Activated T-helper 2 cell treated with anti-CD3 and anti-CD28 coated beads, Interferon-gamma antibody, Interleukin-2, Interleukin-4, amounts not matched to agents 10 μg/mL and 5 μg/mL and 100 μg/mL, durations not matched to agents 14 hours and 24 hours and 36 hours (primary cell): ENCODE results near the gene SPSB1. TPM values are rescaled to one million over a fixed set of nuclear protein-coding genes. Genes with fewer than 3 reads are reported as not detected.
"Not testable (repeated sequence)": the region's sequence is repeated elsewhere in the genome, so short reads cannot be mapped to it uniquely, and the experiment has no call there.

Experiments used
- DNase-seq: peaks from one replicate; pipeline ENCODE4 v3.0.0; 2021; ENCODE audit warnings: low spot score
- H3K27ac Mint-ChIP-seq: one replicate; pipeline ENCODE4 v1.8.0; 2021; ENCODE audit warnings: mixed read lengths
- H3K27me3 Mint-ChIP-seq: one replicate; pipeline ENCODE4 v1.8.0; 2021; ENCODE audit warnings: low read depth, mixed read lengths
- H3K36me3 Mint-ChIP-seq: one replicate; pipeline ENCODE4 v1.8.0; 2021; ENCODE audit warnings: low read depth, mixed read lengths
- H3K4me1 Mint-ChIP-seq: one replicate; pipeline ENCODE4 v1.8.0; 2021; ENCODE audit warnings: low read depth, mixed read lengths
- H3K4me3 Mint-ChIP-seq: one replicate; pipeline ENCODE4 v1.8.0; 2021; ENCODE audit warnings: low read depth, mild to moderate bottlenecking, moderate library complexity, mixed read lengths
- H3K9me3 Mint-ChIP-seq: one replicate; pipeline ENCODE4 v1.8.0; 2021; ENCODE audit warnings: mixed read lengths
- intact Hi-C: fragments of 100-400 bp; cut with micrococcal nuclease; formaldehyde crosslinking; loops from one replicate; pipeline ENCODE4 v1.15.1; 2023
- total RNA-seq: library from RNA; stranded (reverse); gene quantifications from 2 replicates; pipeline ENCODE4 v1.2.3, GENCODE V29; 2022

Gene SPSB1
- total RNA-seq, 1 donor from 2014 or later = 7.5 TPM

DNA sequence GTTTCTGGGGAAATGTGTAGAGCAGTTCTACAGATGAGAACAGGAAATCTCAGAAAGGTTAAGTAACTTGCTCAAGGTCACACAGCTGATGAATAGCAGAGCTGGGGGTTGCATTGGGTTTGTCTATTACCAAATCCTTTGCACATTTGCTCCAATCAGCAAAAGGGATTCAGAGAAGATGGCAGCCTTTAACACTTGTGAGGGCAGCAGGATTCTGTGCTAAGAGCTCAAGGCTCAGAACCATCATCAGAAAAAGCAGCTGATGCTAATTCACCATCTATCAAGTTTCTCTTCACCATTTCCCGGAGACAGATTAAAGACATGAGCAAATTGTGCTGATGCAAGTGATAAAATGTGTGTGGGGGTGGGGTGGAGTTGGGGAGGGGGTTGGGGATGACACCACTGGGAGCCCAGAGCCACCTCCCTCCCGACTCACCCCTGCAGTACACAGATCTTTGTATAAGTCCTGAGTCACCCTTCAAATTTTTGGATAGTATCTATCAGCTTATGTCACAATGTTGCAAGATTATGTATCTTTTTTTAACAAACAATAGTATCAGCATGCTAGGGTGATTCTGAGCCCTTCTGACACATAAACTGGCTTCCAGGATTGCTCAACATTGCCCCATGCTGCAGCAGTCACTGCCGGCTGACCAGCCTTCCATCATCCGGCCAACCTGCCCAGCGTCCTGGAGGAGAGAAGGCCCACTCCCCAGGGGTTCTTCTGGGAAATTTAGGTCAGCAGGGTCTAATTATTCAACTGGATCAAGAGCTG is 2.8 kb upstream of the SPSB1 start:
- H3K27ac Mint-ChIP-seq = no peak overlapping the region
- intact Hi-C loops = loop anchor here (1.0 to 5.0 kb wide), 3 partner anchors 137 to 201 kb away; no protein-coding TSS in a partner anchor
- peaks cover 26% of the 10 kb centered on the region for H3K4me1 Mint-ChIP-seq
- H3K4me3 Mint-ChIP-seq = no peak overlapping the region
- peaks cover 38% of the 10 kb centered on the region for H3K9me3 Mint-ChIP-seq
- peaks cover 20% of the 10 kb centered on the region for H3K36me3 Mint-ChIP-seq
- DNase-seq = no peak
- H3K27me3 Mint-ChIP-seq = no peaks in the 10 kb centered on the region

- H3K4me3 Mint-ChIP-seq = peak overlapping the region; percentile 27
- intact Hi-C loops = loop anchor here (2.0 to 5.0 kb wide), 3 partner anchors 17 to 135 kb away; no protein-coding TSS in a partner anchor
Measured at GRCh38 chr1:9291914-9292360, 757 bp upstream of the SPSB1 start.

DNA sequence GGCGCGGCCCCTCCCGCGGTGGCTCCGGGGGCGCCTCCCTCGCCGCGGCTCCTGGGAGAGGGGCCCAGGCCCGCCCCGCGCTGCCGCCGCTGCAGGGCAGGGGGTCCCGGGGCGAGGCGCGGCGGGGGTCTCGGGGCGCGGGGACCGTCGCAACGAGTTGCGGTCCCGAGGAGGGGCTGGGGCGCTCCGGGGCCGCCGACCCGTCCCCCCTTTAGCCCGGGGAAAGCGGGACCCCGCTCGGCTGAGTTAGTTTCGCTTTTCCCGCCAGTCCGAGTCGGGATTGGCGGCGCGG is 493 bp downstream of the SPSB1 start:
- H3K27me3 Mint-ChIP-seq = no peaks in the 10 kb centered on the region
- H3K36me3 Mint-ChIP-seq = peaks cover 7% of the 10 kb centered on the region
- no peak for DNase-seq
- H3K4me3 Mint-ChIP-seq = no peak overlapping the region
- peaks cover 29% of the 10 kb centered on the region for H3K4me1 Mint-ChIP-seq
- intact Hi-C loops = loop anchor here (2.0 to 5.0 kb wide), 3 partner anchors 18 to 134 kb away; no protein-coding TSS in a partner anchor
- no peak overlapping the region for H3K27ac Mint-ChIP-seq
- peaks cover 8% of the 10 kb centered on the region for H3K9me3 Mint-ChIP-seq

More at GRCh38 chr1:9291914-9292360, 757 bp upstream of the SPSB1 start:
- no peaks in the 10 kb centered on the region for H3K27me3 Mint-ChIP-seq
- no peak overlapping the region for H3K27ac Mint-ChIP-seq
- no peak for DNase-seq
- peaks cover 7% of the 10 kb centered on the region for H3K36me3 Mint-ChIP-seq
- peaks cover 19% of the 10 kb centered on the region for H3K9me3 Mint-ChIP-seq
- peaks cover 29% of the 10 kb centered on the region for H3K4me1 Mint-ChIP-seq

- peaks cover 6% of the 10 kb centered on the region for H3K36me3 Mint-ChIP-seq
Measured at GRCh38 chr1:9293533-9294404, 1.1 kb downstream of the SPSB1 start.

GRCh38 chr1:9294405-9294773 is 1.7 kb downstream of the SPSB1 start:
- H3K27me3 Mint-ChIP-seq = no peaks in the 10 kb centered on the region
- H3K4me1 Mint-ChIP-seq = peaks cover 32% of the 10 kb centered on the region
- DNase-seq = no peak
- intact Hi-C loops = loop anchor here (5.0 kb wide), 1 partner anchor 133 kb away; no protein-coding TSS in a partner anchor
- peaks cover 3% of the 10 kb centered on the region for H3K36me3 Mint-ChIP-seq
- H3K9me3 Mint-ChIP-seq = no peaks in the 10 kb centered on the region
- no peak overlapping the region for H3K4me3 Mint-ChIP-seq
- H3K27ac Mint-ChIP-seq = no peak overlapping the region

More at GRCh38 chr1:9293533-9294404, 1.1 kb downstream of the SPSB1 start:
- intact Hi-C loops = loop anchor here (2.0 to 5.0 kb wide), 3 partner anchors 19 to 134 kb away; no protein-coding TSS in a partner anchor
- peak; percentile 49 for DNase-seq
- peaks cover 29% of the 10 kb centered on the region for H3K4me1 Mint-ChIP-seq
- no peak overlapping the region for H3K27ac Mint-ChIP-seq
- H3K27me3 Mint-ChIP-seq = no peaks in the 10 kb centered on the region
- H3K9me3 Mint-ChIP-seq = peaks cover 4% of the 10 kb centered on the region
- no peak overlapping the region for H3K4me3 Mint-ChIP-seq

DNA sequence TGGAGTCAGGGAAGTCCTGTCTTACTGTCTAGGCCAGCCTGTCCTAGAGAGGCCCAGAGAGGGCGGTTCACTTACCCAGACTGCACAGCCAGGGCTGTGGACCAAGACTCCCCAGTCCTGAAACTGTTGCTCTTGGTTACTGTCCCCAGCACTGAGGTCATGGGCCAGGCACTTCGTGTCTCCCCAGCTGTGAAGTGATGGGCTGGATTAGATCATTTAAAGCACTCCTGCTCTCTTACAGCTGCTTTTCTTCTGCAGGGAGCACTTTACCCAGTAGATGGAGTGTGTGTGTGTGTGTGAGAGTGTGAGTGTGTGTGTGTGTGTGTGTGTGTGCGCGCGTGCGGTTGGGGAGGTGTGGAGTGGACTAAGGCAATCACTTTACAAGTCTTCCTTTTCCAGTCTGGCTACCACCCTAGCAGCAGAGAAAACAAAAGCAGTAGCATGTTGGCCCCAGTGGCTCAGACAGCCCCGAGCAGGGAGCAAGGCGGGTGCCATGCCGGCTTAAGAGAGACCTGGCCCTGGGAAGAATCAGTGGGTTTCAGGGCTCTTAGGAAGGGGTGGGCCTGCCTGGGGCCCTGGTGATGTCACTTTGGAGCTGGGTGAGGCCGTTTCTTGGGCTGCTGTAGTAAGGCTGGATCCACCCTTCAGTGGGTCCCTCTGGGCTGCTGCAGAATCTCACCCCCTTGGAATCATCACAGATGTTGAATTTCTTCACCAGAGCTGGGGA is 2.4 kb downstream of the SPSB1 start:
- intact Hi-C loops = loop anchor here (1.0 to 5.0 kb wide), 2 partner anchors 20 to 132 kb away; no protein-coding TSS in a partner anchor
- Mint-ChIP-seq H3K4me1 (peaks cover 26% of the 10 kb centered on the region), H3K27ac (no peak overlapping the region), H3K36me3 (peaks cover 3% of the 10 kb centered on the region), H3K9me3 (no peaks in the 10 kb centered on the region), H3K27me3 (no peaks in the 10 kb centered on the region), H3K4me3 (no peak overlapping the region)
- DNase-seq = peak; percentile 39

GRCh38 chr1:9295884-9296283 is 3.2 kb downstream of the SPSB1 start:
- intact Hi-C loops = loop anchor here (1.0 kb wide), 1 partner anchor 19 kb away; no protein-coding TSS in a partner anchor
- Mint-ChIP-seq H3K27me3 (no peaks in the 10 kb centered on the region), H3K9me3 (no peaks in the 10 kb centered on the region), H3K27ac (no peak overlapping the region), H3K4me1 (peaks cover 30% of the 10 kb centered on the region), H3K4me3 (peak overlapping the region; percentile 40), H3K36me3 (peaks cover 7% of the 10 kb centered on the region)
- no peak for DNase-seq

DNA sequence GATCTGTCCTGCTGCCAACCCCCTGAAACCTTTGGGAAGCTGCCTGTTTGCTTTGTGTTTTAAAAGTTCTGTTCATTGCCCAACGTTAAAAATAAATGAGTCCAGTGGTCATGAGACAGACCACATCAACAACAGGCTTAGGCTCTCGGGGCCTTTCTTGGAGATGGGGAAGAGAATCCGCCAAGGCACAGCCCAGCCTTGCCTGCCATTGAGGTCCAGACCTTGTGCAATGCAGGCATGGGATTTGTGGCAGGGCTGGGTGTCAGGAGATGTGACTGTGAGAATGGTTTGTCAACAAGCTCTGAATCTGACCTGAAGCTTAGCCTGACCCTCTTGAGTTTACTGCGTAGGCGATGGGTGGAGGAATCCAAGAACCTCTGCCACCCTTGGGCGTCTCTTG is 4.2 kb downstream of the SPSB1 start:
- no peaks in the 10 kb centered on the region for H3K9me3 Mint-ChIP-seq
- H3K4me1 Mint-ChIP-seq = peaks cover 35% of the 10 kb centered on the region
- no peak overlapping the region for H3K27ac Mint-ChIP-seq
- intact Hi-C loops = no loop called here
- no peaks in the 10 kb centered on the region for H3K27me3 Mint-ChIP-seq
- DNase-seq = no peak
- no peak overlapping the region for H3K4me3 Mint-ChIP-seq
- peaks cover 8% of the 10 kb centered on the region for H3K36me3 Mint-ChIP-seq

- no peak overlapping the region for H3K4me3 Mint-ChIP-seq
- intact Hi-C loops = no loop called here
- no peaks in the 10 kb centered on the region for H3K27me3 Mint-ChIP-seq
- no peak overlapping the region for H3K27ac Mint-ChIP-seq
- H3K4me1 Mint-ChIP-seq = peaks cover 39% of the 10 kb centered on the region
- H3K36me3 Mint-ChIP-seq = peaks cover 8% of the 10 kb centered on the region
- H3K9me3 Mint-ChIP-seq = no peaks in the 10 kb centered on the region
- DNase-seq = no peak
Measured at GRCh38 chr1:9297831-9298230, 5.1 kb downstream of the SPSB1 start.

DNA sequence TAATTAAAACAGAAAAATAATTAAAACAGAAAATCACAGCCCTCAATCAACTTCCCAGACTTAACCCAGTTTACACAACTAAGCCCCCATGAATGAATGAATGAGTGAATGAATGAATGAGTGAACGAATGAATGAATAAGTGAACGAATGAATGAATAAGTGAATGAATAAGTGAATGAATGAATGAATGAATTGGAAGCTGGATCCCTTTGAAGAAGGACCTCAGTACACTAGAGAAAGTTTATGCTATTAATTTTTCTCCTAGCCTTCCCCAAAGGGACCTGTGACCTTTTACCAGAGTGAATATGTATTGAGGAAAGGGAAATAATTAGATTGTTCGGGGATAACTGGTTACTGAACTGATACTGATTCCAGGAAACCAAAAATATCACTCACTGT is 5.6 kb downstream of the SPSB1 start:
- no peak overlapping the region for H3K27ac Mint-ChIP-seq
- peaks cover 8% of the 10 kb centered on the region for H3K36me3 Mint-ChIP-seq
- H3K4me3 Mint-ChIP-seq = no peak overlapping the region
- no peaks in the 10 kb centered on the region for H3K27me3 Mint-ChIP-seq
- intact Hi-C loops = no loop called here
- peaks cover 42% of the 10 kb centered on the region for H3K4me1 Mint-ChIP-seq
- no peak for DNase-seq
- no peaks in the 10 kb centered on the region for H3K9me3 Mint-ChIP-seq

DNA sequence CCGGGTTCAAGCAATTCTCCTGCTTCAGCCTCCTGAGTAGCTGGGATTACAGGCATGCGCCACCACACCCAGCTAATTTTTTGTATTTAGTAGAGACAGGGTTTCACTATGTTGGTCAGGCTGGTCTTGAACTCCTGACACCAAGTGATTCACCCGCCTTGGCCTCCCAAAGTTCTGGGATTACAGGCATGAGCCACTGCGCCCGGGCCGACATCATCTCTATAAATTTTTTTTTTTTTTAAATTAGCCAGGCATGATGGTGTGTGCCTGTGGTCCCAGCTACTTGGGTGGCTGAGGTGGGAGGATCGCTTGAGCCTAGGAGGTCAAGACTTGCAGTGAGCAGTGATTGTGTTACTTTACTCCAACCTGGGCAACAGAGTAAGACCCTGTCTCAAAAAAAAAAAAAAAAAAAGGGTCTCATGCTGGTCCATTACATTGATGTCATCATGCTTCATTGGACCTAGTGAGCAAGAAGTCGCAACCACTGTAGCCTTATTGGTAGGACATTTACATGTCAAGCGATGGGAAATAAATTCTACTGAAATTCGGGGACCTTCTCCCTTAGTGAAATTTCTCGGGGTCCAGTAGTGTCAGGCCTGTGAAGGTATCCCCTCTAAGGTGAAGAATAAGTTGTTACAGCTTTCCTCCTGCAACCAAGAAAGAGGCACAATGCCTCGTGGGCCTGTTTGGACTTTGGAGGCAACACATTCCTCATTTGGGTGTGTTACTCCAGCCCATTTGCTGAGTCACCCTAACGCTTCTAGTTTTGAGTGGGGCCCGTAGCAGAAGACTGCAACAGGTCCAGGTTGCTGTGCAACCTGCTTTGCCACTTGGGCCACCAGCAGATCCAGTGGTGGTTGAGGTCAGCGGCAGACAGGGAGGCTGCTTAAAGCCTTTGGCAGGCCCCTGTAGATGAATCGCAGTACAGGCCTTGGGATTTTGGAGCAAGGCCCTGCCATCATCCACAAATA is 7.2 kb downstream of the SPSB1 start:
- peaks cover 38% of the 10 kb centered on the region for H3K4me1 Mint-ChIP-seq
- DNase-seq, H3K27me3 Mint-ChIP-seq, H3K36me3 Mint-ChIP-seq, intact Hi-C loops, H3K27ac Mint-ChIP-seq, H3K9me3 Mint-ChIP-seq, H3K4me3 Mint-ChIP-seq: not testable (repeated sequence)
